GM18907 (cell line): Measurements from ENCODE around the gene PPFIA2.

Source experiments
- ATAC-seq: cut with Tn5 transposase; IDR thresholded peaks from one replicate; pipeline ENCODE4 v1.9.1; 2021; ENCODE audit warnings: mild to moderate bottlenecking, moderate library complexity; ENCODE audit not compliant: unreplicated experiment

The PPFIA2 gene

GRCh38 chr12:81294325-81295190 is 464.6 kb downstream of the PPFIA2 start:
- peak; percentile 48 for ATAC-seq

GRCh38 chr12:81288651-81289050 is 470.5 kb downstream of the PPFIA2 start:
- no peak for ATAC-seq

GRCh38 chr12:81284137-81284536 is 475.0 kb downstream of the PPFIA2 start:
- no peak for ATAC-seq

- no peak for ATAC-seq
Measured at GRCh38 chr12:81274637-81275529, 484.3 kb downstream of the PPFIA2 start.

GRCh38 chr12:81270385-81270784 is 488.8 kb downstream of the PPFIA2 start:
- ATAC-seq: no peak

- ATAC-seq: no peak
Measured at GRCh38 chr12:81263072-81263471, 496.1 kb downstream of the PPFIA2 start.

GRCh38 chr12:81261508-81262207 is 497.5 kb downstream of the PPFIA2 start:
- ATAC-seq: no peak

- ATAC-seq: no peak
Measured at GRCh38 chr12:81259360-81259759, 499.8 kb downstream of the PPFIA2 start.

GRCh38 chr12:81257947-81258551 is 501.1 kb downstream of the PPFIA2 start:
- no peak for ATAC-seq

GRCh38 chr12:81255947-81256346 is 503.2 kb downstream of the PPFIA2 start:
- ATAC-seq: no peak

GRCh38 chr12:81255456-81255855 is 503.7 kb downstream of the PPFIA2 start:
- ATAC-seq: no peak

GRCh38 chr12:81253360-81253759 is 505.8 kb downstream of the PPFIA2 start:
- ATAC-seq: no peak

- no peak for ATAC-seq
Measured at GRCh38 chr12:81252228-81252627, 506.9 kb downstream of the PPFIA2 start.

- ATAC-seq: no peak
Measured at GRCh38 chr12:81249976-81250375, 509.2 kb downstream of the PPFIA2 start.

- no peak for ATAC-seq
Measured at GRCh38 chr12:81245907-81246570, 513.1 kb downstream of the PPFIA2 start.

GRCh38 chr12:81245458-81245857 is 513.7 kb downstream of the PPFIA2 start:
- ATAC-seq: no peak

- ATAC-seq: no peak
Measured at GRCh38 chr12:81231574-81232368, 527.4 kb downstream of the PPFIA2 start.

- ATAC-seq: no peak
Measured at GRCh38 chr12:81229759-81230158, 529.4 kb downstream of the PPFIA2 start.

GRCh38 chr12:81224626-81225025 is 534.5 kb downstream of the PPFIA2 start:
- no peak for ATAC-seq
